Activated CD4-positive, CD25-positive, alpha-beta regulatory T cell treated with anti-CD3 and anti-CD28 coated beads, Interleukin-2, amount 50 U/mL, for 72 hours (primary cell): Measurements from ENCODE around the gene ZNF652.
"Not testable (repeated sequence)": the region's sequence is repeated elsewhere in the genome, so short reads cannot be mapped to it uniquely, and the experiment has no call there.

Experiments used
- DNase-seq: peaks from one replicate; pipeline ENCODE4 v3.0.0; 2021

ZNF652 gene

GRCh38 chr17:49384951-49385350, 22.9 kb upstream of the ZNF652 start:
- no peak for DNase-seq

GRCh38 chr17:49383060-49383459, 21.0 kb upstream of the ZNF652 start:
- no peak for DNase-seq

GRCh38 chr17:49382556-49382955, 20.5 kb upstream of the ZNF652 start:
- DNase-seq = no peak

GRCh38 chr17:49381793-49382192, 19.7 kb upstream of the ZNF652 start:
- DNase-seq = no peak

- DNase-seq = no peak
Observed at GRCh38 chr17:49381033-49381432, 19.0 kb upstream of the ZNF652 start.

GRCh38 chr17:49379926-49380325, 17.9 kb upstream of the ZNF652 start:
- DNase-seq = no peak

GRCh38 chr17:49378311-49378710, 16.3 kb upstream of the ZNF652 start:
- DNase-seq = no peak

GRCh38 chr17:49375544-49375943, 13.5 kb upstream of the ZNF652 start:
- no peak for DNase-seq

- DNase-seq = no peak
Observed at GRCh38 chr17:49373115-49373514, 11.1 kb upstream of the ZNF652 start.

- DNase-seq = no peak
Observed at GRCh38 chr17:49372425-49372824, 10.4 kb upstream of the ZNF652 start.

GRCh38 chr17:49370971-49371834, 9.2 kb upstream of the ZNF652 start:
- no peak for DNase-seq

- DNase-seq = no peak
Observed at GRCh38 chr17:49369760-49370159, 7.7 kb upstream of the ZNF652 start.

GRCh38 chr17:49369089-49369488, 7.0 kb upstream of the ZNF652 start:
- no peak for DNase-seq

- no peak for DNase-seq
Observed at GRCh38 chr17:49365667-49366066, 3.6 kb upstream of the ZNF652 start.

GRCh38 chr17:49365126-49365525, 3.1 kb upstream of the ZNF652 start:
- DNase-seq = not testable (repeated sequence)

- DNase-seq = no peak
Observed at GRCh38 chr17:49364119-49364518, 2.1 kb upstream of the ZNF652 start.

- no peak for DNase-seq
Observed at GRCh38 chr17:49363251-49363650, 1.2 kb upstream of the ZNF652 start.

- DNase-seq = no peak
Observed at GRCh38 chr17:49362723-49363117, 670 bp upstream of the ZNF652 start.

GRCh38 chr17:49361129-49361901, 735 bp downstream of the ZNF652 start:
- DNase-seq = peak; percentile 70

GRCh38 chr17:49360796-49361128, 1.3 kb downstream of the ZNF652 start:
- no peak for DNase-seq

GRCh38 chr17:49359990-49360795, 1.9 kb downstream of the ZNF652 start:
- DNase-seq = no peak

- DNase-seq = no peak
Observed at GRCh38 chr17:49358641-49359247, 3.3 kb downstream of the ZNF652 start.

- no peak for DNase-seq
Observed at GRCh38 chr17:49357516-49357915, 4.5 kb downstream of the ZNF652 start.
